GM10266 (cell line): ENCODE results near the gene S100PBP.

ENCODE experiments used
- DNase-seq: peaks from one replicate; pipeline ENCODE4 v3.0.0; 2012; ENCODE audit errors: extremely low spot score
- TF ChIP-seq, protein P1 (sequence below): IDR thresholded peaks from 2 replicates; pipeline ENCODE4 v1.5.1; 2012; ENCODE audit warnings: mild to moderate bottlenecking, low read depth; ENCODE audit not compliant: control insufficient read depth, insufficient read depth; ENCODE audit errors: missing control alignments

S100PBP gene

DNA sequence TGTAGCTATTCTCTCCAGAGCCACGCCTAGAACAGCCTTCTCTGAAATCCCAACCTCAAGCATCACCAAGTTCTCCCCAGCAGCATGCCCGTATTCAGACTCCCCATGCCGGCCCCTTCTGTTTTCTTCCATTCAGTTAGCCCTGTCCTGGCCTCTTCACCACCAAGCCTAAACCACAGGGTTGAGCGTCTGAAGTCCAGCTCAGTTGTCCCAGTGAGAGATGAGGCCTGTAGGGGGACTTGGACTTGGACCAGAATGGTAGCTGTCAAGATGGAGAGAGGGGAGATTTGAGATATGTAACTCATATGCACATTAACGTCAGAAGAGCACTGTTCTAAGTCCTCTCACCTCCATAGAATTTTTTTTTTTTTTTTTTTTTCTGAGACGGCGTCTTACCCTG is 89.2 kb downstream of the S100PBP start:
- TF ChIP-seq, protein P1, sequence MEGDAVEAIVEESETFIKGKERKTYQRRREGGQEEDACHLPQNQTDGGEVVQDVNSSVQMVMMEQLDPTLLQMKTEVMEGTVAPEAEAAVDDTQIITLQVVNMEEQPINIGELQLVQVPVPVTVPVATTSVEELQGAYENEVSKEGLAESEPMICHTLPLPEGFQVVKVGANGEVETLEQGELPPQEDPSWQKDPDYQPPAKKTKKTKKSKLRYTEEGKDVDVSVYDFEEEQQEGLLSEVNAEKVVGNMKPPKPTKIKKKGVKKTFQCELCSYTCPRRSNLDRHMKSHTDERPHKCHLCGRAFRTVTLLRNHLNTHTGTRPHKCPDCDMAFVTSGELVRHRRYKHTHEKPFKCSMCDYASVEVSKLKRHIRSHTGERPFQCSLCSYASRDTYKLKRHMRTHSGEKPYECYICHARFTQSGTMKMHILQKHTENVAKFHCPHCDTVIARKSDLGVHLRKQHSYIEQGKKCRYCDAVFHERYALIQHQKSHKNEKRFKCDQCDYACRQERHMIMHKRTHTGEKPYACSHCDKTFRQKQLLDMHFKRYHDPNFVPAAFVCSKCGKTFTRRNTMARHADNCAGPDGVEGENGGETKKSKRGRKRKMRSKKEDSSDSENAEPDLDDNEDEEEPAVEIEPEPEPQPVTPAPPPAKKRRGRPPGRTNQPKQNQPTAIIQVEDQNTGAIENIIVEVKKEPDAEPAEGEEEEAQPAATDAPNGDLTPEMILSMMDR, result no peak
- DNase-seq, result no peak

DNA sequence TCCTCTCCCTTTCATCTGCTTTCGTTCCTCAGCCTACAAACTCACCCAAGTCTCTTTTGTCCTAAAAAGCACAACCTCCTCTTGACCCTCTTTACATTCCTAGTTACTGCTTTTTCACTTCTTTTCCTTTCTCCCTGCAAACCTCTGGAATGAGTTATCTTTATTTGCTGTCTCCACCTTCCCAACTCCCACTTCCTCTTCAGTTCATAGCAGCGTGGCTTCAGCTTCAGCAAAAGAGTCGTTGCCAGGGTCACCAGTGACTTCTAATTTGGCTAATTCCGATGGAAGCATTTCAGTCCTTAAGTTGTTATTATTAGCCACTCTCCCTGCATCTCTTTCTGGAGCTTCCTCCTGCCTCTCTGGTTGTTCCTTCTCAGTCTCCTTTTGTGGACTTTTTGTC is 90.0 kb downstream of the S100PBP start:
- no peak for DNase-seq

More for the DNA sequence above, 90.0 kb downstream of the S100PBP start:
- TF ChIP-seq, protein P1, result no peak
